HG03097 (cell line): ENCODE measurements around the gene TAF12.
"Not testable (repeated sequence)": the region's sequence is repeated elsewhere in the genome, so short reads cannot be mapped to it uniquely, and the experiment has no call there.

Source experiments
- ATAC-seq: cut with Tn5 transposase; IDR thresholded peaks from one replicate; pipeline ENCODE4 v1.9.1; 2021; ENCODE audit not compliant: unreplicated experiment, low FRiP score

Gene TAF12

GRCh38 chr1:28586585-28587391 is 56.1 kb downstream of the TAF12 start:
- ATAC-seq, result not testable (repeated sequence)

GRCh38 chr1:28582248-28582615 is 60.6 kb downstream of the TAF12 start:
- no peak for ATAC-seq

GRCh38 chr1:28581531-28582247 is 61.2 kb downstream of the TAF12 start:
- peak; percentile 78 for ATAC-seq

GRCh38 chr1:28580722-28581530 is 61.9 kb downstream of the TAF12 start:
- ATAC-seq, result peak; percentile 20

- ATAC-seq, result no peak
Observed at GRCh38 chr1:28579401-28579800, 63.5 kb downstream of the TAF12 start.

- ATAC-seq, result no peak
Observed at GRCh38 chr1:28578696-28579218, 64.1 kb downstream of the TAF12 start.

GRCh38 chr1:28577738-28578536 is 64.9 kb downstream of the TAF12 start:
- no peak for ATAC-seq

GRCh38 chr1:28577052-28577678 is 65.7 kb downstream of the TAF12 start:
- no peak for ATAC-seq

GRCh38 chr1:28573564-28573963 is 69.3 kb downstream of the TAF12 start:
- no peak for ATAC-seq

GRCh38 chr1:28572891-28573290 is 70.0 kb downstream of the TAF12 start:
- ATAC-seq, result not testable (repeated sequence)

- no peak for ATAC-seq
Observed at GRCh38 chr1:28571911-28572310, 71.0 kb downstream of the TAF12 start.

- no peak for ATAC-seq
Observed at GRCh38 chr1:28566931-28567330, 75.9 kb downstream of the TAF12 start.

GRCh38 chr1:28565726-28566125 is 77.1 kb downstream of the TAF12 start:
- no peak for ATAC-seq

GRCh38 chr1:28565040-28565439 is 77.8 kb downstream of the TAF12 start:
- no peak for ATAC-seq

- no peak for ATAC-seq
Observed at GRCh38 chr1:28564310-28564709, 78.6 kb downstream of the TAF12 start.

- no peak for ATAC-seq
Observed at GRCh38 chr1:28560886-28561285, 82.0 kb downstream of the TAF12 start.
